Karpas-422 (cell line): ENCODE results near the gene ERG. TPM values are rescaled to one million over a fixed set of nuclear protein-coding genes. Genes with fewer than 3 reads are reported as not detected.

Source experiments
- DNase-seq: peaks from one replicate; pipeline ENCODE4 v3.0.0-alpha.2; 2015
- H2AFZ ChIP-seq: fragments of 200-600 bp; sonication (generic); 2 replicates; pipeline ENCODE4 v1.6.1; 2014; ENCODE audit warnings: antibody characterized with exemption, low read length, mixed read lengths
- H3K27ac ChIP-seq: fragments of 200-600 bp; sonication (generic); 2 replicates; pipeline ENCODE4 v1.5.1; 2014; ENCODE audit warnings: mild to moderate bottlenecking, low read length, moderate library complexity
- H3K27me3 ChIP-seq: fragments of 200-600 bp; sonication (generic); 2 replicates; pipeline ENCODE4 v1.6.1; 2014; ENCODE audit warnings: low read length, mixed read lengths
- H3K36me3 ChIP-seq: fragments of 200-600 bp; sonication (generic); 2 replicates; pipeline ENCODE4 v1.6.1; 2014; ENCODE audit warnings: low read length, mixed read lengths; ENCODE audit not compliant: insufficient read depth
- H3K4me1 ChIP-seq: fragments of 200-600 bp; sonication (generic); 2 replicates; pipeline ENCODE4 v1.6.1; 2014; ENCODE audit warnings: mild to moderate bottlenecking, low read length, mixed read lengths
- H3K4me2 ChIP-seq: fragments of 200-600 bp; sonication (generic); 2 replicates; pipeline ENCODE4 v1.6.1; 2014; ENCODE audit warnings: low read length, low read depth, mild to moderate bottlenecking; ENCODE audit not compliant: poor library complexity, severe bottlenecking
- H3K4me3 ChIP-seq: fragments of 200-600 bp; sonication (generic); 2 replicates; pipeline ENCODE4 v1.5.1; 2014; ENCODE audit warnings: mild to moderate bottlenecking, antibody characterized with exemption, low read length, mixed read lengths
- H3K79me2 ChIP-seq: fragments of 200-600 bp; sonication (generic); 2 replicates; pipeline ENCODE4 v1.6.1; 2014; ENCODE audit warnings: mild to moderate bottlenecking, low read length, mixed read lengths
- H3K9ac ChIP-seq: fragments of 200-600 bp; sonication (generic); 2 replicates; pipeline ENCODE4 v1.6.0; 2014; ENCODE audit warnings: low read length
- H3K9me2 ChIP-seq: fragments of 200-600 bp; sonication (generic), shearing (Covaris generic); replicated peaks from 2 replicates; pipeline ENCODE4 v1.6.0; 2014; ENCODE audit warnings: mild to moderate bottlenecking, low read length, moderate library complexity; ENCODE audit not compliant: insufficient read depth
- H3K9me3 ChIP-seq: fragments of 300-700, 200-600 bp; sonication (generic); 2 replicates; pipeline ENCODE4 v1.6.1; 2014; ENCODE audit warnings: low read length, mixed read lengths
- H4K20me1 ChIP-seq: fragments of 200-600 bp; sonication (generic); 2 replicates; pipeline ENCODE4 v1.6.1; 2014; ENCODE audit warnings: mild to moderate bottlenecking, antibody characterized with exemption, low read length, low read depth; ENCODE audit not compliant: insufficient read depth
- small RNA-seq: library from RNA; depleted of rRNA; stranded (forward); fragments of <200 nt; gene quantifications from one replicate; pipeline ENCODE3, GENCODE V24; 2014
- total RNA-seq: library from RNA; depleted of rRNA; stranded (reverse); fragments of >200 nt; shearing (Covaris generic); gene quantifications from 2 replicates; pipeline ENCODE4 v1.2.3, GENCODE V29; 2014; ENCODE audit warnings: low replicate concordance; rRNA removed

Gene ERG
- total RNA-seq, 1 experiment from 2014 or later = not detected

GRCh38 chr21:38330666-38331065, 167.6 kb downstream of the ERG start:
- Histone ChIP-seq H3K9me2 (no peaks in the 10 kb centered on the region), H3K27ac (no peak overlapping the region), H3K4me1 (no peaks in the 10 kb centered on the region), H3K27me3 (no peaks in the 10 kb centered on the region), H3K4me3 (no peak overlapping the region), H3K79me2 (no peaks in the 10 kb centered on the region), H3K4me2 (no peak overlapping the region), H3K36me3 (no peaks in the 10 kb centered on the region), H3K9ac (no peak overlapping the region), H4K20me1 (no peaks in the 10 kb centered on the region), H3K9me3 (no peaks in the 10 kb centered on the region), H2AFZ (no peak overlapping the region)
- no peak for DNase-seq

Small RNA genes lying within 50 kb of the gene (small RNA-seq; reads per million reads assigned to genes)
- not detected for gene SNRPGP13

Other genes starting within 250 kb of the ERG start
- gene KCNJ15, start 241.5 kb downstream of the ERG start, total RNA-seq = not detected in 2 replicates